Measurements from ENCODE around the gene ATG7.

The ATG7 gene

DNA sequence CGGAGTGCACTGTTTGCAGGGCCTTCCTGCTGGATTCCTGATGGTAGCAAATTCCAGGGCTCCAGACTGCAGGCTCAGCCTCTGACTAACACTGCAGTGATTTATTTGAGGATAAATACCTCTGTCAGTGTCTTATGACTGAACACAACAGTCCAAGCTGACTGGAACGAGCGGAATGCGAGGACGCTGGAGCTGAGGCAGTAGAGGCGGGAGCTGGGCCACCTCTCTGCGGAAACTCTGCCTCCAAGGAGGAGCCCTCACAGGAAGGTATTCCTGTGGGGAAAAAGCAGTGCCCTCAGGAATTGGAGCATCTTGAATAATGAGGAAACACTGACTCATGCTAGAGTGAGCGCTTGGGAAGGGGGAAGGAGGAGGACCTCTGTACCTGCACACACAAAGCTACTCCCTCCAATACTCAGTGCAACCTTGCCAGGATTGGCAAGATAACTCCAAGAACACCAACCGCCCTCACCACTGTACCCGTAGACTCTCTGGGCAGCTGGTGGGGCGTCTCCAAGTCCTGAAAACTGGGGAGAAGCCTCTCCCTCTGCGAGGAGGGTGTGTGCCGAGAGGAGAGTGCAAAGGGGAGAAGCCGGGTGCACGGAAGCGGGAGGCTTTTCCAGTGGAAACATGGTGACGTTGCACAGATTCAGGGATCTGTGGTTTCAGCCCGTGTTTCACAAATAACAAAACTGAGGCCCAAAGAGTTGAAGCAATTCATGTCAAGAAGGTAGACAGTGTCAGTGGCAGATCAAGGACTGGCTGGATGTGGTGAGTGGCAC lies 328.5 kb downstream of the ATG7 start:
- no peak overlapping the region for H3K4me3 ChIP-seq (ENCODE audit: low read depth, low read length)

DNA sequence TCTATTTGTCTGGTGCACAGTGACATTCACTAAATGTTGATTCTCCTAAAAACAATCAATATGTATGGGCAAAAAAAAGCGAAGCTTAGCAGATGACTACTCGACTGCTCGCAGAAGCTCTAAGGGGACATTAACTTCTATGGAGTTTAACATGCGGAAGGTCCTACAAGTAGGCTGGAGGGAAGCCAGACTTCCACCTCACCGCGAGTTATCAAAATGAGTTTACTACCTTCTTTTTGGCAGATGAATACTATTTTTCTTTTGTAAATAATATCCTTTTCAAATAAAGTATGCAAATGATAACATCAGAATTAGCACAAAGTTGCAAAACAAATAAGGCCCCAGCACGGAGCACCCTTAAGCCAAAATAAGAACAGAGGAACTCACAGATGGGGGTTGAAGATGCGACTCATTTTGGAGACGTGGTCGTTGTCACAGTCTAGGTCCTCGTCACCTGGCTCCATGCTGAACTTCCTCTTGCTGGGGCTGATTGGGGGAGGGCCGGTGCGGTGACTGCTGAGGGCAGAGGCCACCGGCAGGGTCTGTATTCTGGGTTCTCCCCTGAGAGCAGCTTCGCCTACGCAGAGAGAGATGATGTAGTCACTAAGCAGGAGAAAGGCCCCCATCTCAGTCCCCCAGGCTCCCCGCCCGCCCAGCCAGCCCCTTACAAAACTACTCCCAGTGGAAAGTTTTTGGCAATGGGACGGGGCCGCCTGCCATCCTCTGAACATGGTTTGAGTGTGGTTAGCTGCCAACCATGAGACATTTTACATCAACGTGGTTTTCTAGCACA lies 329.4 kb downstream of the ATG7 start:
- TF ChIP-seq, protein P1, sequence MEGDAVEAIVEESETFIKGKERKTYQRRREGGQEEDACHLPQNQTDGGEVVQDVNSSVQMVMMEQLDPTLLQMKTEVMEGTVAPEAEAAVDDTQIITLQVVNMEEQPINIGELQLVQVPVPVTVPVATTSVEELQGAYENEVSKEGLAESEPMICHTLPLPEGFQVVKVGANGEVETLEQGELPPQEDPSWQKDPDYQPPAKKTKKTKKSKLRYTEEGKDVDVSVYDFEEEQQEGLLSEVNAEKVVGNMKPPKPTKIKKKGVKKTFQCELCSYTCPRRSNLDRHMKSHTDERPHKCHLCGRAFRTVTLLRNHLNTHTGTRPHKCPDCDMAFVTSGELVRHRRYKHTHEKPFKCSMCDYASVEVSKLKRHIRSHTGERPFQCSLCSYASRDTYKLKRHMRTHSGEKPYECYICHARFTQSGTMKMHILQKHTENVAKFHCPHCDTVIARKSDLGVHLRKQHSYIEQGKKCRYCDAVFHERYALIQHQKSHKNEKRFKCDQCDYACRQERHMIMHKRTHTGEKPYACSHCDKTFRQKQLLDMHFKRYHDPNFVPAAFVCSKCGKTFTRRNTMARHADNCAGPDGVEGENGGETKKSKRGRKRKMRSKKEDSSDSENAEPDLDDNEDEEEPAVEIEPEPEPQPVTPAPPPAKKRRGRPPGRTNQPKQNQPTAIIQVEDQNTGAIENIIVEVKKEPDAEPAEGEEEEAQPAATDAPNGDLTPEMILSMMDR (IDR thresholded peaks at IDR 0.05; ENCODE audit: borderline replicate concordance, insufficient read depth, low read depth, low read length): no peak
- no peak overlapping the region for H3K4me3 ChIP-seq (ENCODE audit: low read depth, low read length)

More for the DNA sequence above, 328.5 kb downstream of the ATG7 start:
- TF ChIP-seq, protein P1 (IDR thresholded peaks at IDR 0.05; ENCODE audit: borderline replicate concordance, insufficient read depth, low read depth, low read length): no peak

DNA sequence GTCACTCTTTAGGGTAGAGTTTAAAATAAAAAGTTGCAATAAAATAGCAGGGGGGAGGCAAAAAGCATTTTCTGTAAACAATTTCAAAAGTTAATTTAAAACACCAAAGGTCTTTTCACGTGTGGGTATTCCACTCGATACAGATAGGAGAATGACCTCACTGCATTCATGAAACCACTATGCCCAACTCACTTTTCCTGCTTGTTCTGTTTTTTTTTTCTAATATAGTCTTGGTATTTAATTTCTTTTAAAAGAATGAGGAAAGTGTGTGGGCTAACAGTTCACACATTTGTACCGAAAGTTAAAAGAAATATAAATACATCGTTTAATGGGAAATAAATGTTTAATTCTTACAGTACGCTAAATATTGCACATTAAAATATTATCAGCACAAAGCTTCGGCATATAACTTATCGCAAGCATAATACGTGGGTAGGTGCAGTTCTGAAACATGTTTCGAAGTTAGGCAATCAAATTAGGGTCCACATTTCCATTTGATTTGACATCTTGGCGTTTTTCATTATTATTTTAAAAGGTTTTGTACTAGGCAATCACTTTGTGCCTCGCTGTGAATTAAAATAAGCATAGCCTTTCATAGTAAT lies 330.1 kb downstream of the ATG7 start:
- H3K4me3 ChIP-seq (ENCODE audit: low read depth, low read length): no peak overlapping the region
- TF ChIP-seq, protein P1 (IDR thresholded peaks at IDR 0.05; ENCODE audit: borderline replicate concordance, insufficient read depth, low read depth, low read length): no peak

DNA sequence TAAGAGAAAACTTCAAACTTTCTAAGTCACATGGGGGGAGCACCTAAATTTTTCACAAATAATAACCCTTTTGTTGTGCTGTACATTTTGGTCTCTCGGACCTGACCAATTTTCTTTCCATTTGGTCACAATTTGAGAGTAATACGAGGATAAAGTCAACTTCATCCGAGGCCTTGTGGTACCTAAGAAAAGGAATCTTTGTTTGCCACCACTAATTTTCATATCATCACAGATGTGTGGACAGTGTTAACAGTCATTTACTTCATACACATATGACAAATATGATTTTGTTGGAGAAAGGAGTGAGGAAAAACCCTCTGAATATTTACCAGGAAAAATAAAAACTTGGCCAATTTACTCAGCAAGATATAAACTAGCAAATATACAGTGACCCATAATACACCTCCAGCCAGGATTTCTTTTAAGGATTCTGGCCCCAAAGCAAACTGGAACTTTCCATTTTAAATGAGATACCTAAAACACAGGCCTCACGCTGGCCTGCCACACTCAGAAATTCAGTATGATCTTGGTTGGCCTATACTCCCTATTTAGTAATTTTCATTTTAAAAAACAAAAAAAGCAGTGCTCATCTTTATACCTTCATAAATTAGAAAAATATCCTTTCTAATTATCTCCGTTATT lies 330.8 kb downstream of the ATG7 start:
- H3K4me3 ChIP-seq (ENCODE audit: low read depth, low read length): no peak overlapping the region

DNA sequence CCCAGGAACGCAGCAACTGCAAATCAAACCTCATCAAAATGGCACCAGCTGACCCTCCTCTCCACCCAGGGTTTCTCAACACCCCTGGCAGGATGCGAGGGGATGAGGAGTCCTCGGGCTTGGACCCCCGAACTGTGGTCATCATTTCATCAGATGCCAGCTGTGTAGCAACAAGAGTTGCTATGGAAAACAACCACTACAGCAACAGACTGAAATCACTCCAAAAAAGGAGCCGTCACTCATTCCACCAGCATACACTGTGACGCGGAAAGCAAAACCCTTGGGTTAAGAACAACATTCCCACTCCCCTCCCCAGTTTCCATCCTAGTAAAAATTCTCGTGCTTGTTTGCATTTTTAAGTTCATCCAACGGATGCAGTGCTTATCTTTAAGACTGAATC lies 331.4 kb downstream of the ATG7 start:
- H3K4me3 ChIP-seq (ENCODE audit: low read depth, low read length): no peak overlapping the region
- TF ChIP-seq, protein P1 (IDR thresholded peaks at IDR 0.05; ENCODE audit: borderline replicate concordance, insufficient read depth, low read depth, low read length): no peak

More for the DNA sequence above, 330.8 kb downstream of the ATG7 start:
- TF ChIP-seq, protein P1 (IDR thresholded peaks at IDR 0.05; ENCODE audit: borderline replicate concordance, insufficient read depth, low read depth, low read length): no peak

DNA sequence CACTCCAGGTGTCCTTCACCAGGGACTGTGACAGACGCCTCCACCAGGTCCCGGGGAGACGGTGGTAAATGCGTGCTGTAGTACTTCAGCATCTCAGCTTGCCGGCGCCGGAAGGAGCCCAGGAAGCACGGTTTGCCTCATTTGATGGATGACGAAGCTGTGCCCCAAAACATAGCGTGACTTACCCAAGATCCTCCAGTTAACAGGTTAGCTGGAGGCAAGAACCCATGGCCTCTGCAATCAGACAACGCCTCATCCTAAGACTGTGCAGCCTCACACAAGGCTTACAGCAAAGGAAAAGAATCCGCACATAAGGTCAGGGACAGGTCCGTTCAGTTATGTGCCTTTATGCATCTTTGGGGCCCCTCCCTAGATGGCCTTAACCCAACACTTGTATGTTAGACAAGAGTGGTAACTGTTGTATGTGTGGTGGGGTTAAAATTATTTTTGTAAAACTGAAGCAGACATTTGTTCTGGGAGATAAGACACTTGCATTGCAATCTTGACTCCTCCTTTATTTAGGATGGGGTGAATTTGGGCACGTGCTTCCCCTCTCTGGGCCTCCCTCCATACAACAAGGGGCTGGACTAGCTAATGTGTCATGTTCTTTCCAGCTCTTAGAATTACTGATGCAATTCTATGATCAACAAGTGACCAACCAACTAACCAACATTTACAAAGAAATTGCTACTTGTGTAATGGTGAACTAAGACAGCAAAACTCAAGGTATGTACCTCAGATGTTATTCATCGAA lies 332.1 kb downstream of the ATG7 start:
- TF ChIP-seq, protein P1 (IDR thresholded peaks at IDR 0.05; ENCODE audit: borderline replicate concordance, insufficient read depth, low read depth, low read length): no peak
- no peak overlapping the region for H3K4me3 ChIP-seq (ENCODE audit: low read depth, low read length)
